ENCODE results near the gene ZNF578. TPM values are rescaled to one million over a fixed set of nuclear protein-coding genes. Genes with fewer than 3 reads are reported as not detected.

Gene ZNF578
- total and polyA plus RNA-seq, 9 of the 15 experiments (the other 6 are each of a cell fraction or from before 2014, with no cell fraction given), result 0.05 to 0.29 (median 0.15) TPM

GRCh38 chr19:52527134-52527955, 74.0 kb downstream of the ZNF578 start, which contains the start of gene ZNF808 (continued):
- TF ChIP-seq, protein P1, sequence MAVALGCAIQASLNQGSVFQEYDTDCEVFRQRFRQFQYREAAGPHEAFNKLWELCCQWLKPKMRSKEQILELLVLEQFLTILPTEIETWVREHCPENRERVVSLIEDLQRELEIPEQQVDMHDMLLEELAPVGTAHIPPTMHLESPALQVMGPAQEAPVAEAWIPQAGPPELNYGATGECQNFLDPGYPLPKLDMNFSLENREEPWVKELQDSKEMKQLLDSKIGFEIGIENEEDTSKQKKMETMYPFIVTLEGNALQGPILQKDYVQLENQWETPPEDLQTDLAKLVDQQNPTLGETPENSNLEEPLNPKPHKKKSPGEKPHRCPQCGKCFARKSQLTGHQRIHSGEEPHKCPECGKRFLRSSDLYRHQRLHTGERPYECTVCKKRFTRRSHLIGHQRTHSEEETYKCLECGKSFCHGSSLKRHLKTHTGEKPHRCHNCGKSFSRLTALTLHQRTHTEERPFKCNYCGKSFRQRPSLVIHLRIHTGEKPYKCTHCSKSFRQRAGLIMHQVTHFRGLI (CRISPR knock-in tag; IDR thresholded peaks at IDR 0.05), result no peak
- no peak for TF ChIP-seq BMI1 (IDR thresholded peaks at IDR 0.05; ENCODE audit: low read length)
- peak; percentile 80 to 97 (median 82) for TF ChIP-seq CTCF (IDR thresholded peaks at IDR 0.05 in 2 of 3, conservative IDR thresholded peaks at IDR 0.05 in 1 of 3; ENCODE audit: insufficient read depth in 2 of 3, low read depth in 1 of 3, low read length in 3 of 3)
- TF ChIP-seq MCM2 (IDR thresholded peaks at IDR 0.05; ENCODE audit: low read depth), result no peak
- TF ChIP-seq LEF1 (IDR thresholded peaks at IDR 0.05), result no peak
- no peak for TF ChIP-seq HDAC3 (IDR thresholded peaks at IDR 0.05; ENCODE audit: borderline replicate concordance, partially characterized antibody)
- TF ChIP-seq MAX (CRISPR knock-in tag; IDR thresholded peaks at IDR 0.05), result peak; percentile 16; the same call in 1 of the 2 replicates
- no peak for TF ChIP-seq NELFE (IDR thresholded peaks at IDR 0.05; ENCODE audit: insufficient read depth, insufficient read length)
- TF ChIP-seq, protein P2, sequence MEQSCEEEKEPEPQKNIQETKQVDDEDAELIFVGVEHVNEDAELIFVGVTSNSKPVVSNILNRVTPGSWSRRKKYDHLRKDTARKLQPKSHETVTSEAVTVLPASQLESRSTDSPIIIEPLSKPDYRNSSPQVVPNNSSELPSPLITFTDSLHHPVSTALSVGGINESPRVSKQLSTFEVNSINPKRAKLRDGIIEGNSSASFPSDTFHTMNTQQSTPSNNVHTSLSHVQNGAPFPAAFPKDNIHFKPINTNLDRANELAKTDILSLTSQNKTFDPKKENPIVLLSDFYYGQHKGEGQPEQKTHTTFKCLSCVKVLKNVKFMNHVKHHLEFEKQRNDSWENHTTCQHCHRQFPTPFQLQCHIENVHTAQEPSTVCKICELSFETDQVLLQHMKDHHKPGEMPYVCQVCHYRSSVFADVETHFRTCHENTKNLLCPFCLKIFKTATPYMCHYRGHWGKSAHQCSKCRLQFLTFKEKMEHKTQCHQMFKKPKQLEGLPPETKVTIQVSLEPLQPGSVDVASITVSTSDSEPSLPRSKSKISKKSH (CRISPR knock-in tag; IDR thresholded peaks at IDR 0.05), result no peak
- no peak for TF ChIP-seq MTA1 (IDR thresholded peaks at IDR 0.05; ENCODE audit: borderline replicate concordance)
- TF ChIP-seq ID3 (CRISPR knock-in tag; IDR thresholded peaks at IDR 0.05), result no peak
- TF ChIP-seq ID3 (tag; IDR thresholded peaks at IDR 0.05), result no peak
- TF ChIP-seq JUN (IDR thresholded peaks at IDR 0.05; ENCODE audit: borderline replicate concordance, low read depth, low read length), result peak; percentile 90
- peak; percentile 75; the same call in 1 of the 2 replicates for TF ChIP-seq JUN (CRISPR knock-in tag; IDR thresholded peaks at IDR 0.05; ENCODE audit: borderline replicate concordance)
- TF ChIP-seq CBX2 (IDR thresholded peaks at IDR 0.05; ENCODE audit: insufficient read depth, low read length, poor library complexity, severe bottlenecking), result no peak
- no peak for TF ChIP-seq FOXO4 (CRISPR knock-in tag; IDR thresholded peaks at IDR 0.05)
